GM21576 (cell line): ENCODE measurements around the gene OLIG3.

Source experiments
- ATAC-seq: cut with Tn5 transposase; IDR thresholded peaks from one replicate; pipeline ENCODE4 v1.9.1; 2021; ENCODE audit warnings: mild to moderate bottlenecking, moderate library complexity; ENCODE audit not compliant: unreplicated experiment

Gene OLIG3

DNA sequence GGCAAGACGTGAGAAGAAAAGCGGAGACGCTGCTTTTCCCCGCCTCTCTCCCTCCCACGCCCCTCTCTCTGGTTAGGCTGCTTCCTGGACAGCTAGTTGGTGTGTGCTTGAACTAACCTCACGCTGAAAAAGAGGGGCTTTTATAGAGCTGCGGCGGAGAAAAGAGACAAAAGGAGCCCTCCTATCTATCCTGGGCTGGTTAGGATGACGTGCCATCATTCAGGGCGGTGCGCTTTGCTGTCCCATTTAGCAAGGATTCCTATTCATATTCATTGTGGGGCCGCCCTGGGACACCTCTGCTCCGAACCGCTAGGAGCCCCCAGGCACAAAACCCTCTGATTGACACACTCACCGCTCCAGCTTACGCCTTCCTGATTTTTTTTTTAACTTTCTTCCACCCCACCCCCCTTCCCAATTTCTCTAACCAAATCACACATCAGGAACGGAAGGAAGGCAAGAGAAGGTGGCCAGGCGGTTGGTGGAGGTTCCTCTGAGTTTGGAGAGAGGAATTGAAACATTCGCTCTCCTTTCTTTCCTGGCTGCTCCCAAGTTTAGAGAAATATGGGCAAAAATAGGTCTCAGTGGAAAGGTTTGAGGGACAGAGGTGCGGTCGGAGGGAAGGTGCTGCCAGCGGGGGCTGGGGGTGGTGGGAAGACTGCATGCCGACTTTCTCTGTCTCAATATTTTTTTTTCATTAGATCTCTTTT is at the start of gene OLIG3:
TSS of gene OLIG3 (minus strand) at position 114 of the 707 bp plus-strand sequence. CDS start 224 bp downstream, outside the sequence.
- no peak for ATAC-seq

DNA sequence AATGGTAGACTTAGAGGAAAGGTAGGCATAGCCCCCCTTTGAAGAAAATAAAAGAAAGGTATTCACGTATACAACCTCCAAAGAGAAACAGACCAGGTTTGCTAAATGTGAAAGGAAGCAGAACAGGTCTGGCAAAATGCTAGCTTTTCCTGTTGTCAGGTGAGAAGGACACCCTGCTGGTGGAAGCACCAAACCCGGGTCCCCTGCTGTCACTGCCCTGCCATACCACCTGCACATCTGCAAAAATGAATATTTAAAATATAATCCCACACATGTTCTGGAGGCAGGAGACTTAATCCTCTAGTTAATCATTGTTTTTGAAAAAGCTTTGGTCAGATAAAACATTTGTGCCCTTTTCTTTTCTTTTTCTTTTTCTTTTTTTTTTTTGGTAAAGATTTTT is 48.9 kb upstream of the OLIG3 start:
- no peak for ATAC-seq

DNA sequence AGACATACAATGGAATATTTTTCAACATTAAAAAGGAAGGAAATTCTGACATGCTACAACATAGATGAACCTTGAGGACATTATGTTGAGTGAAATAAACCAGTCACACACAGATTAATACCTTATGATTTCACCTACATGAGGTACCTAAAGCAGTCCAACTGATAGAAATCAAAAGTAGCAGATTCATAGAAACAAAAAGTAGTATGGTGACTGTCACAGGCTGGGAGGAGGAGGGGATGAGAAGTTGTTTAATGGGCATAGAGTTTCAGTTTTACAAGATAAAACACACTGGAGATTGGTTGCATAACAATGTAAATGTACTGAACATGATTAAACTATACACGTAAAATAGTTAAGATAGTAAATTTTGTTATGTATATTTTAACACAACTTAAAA is 48.5 kb upstream of the OLIG3 start:
- ATAC-seq = no peak

DNA sequence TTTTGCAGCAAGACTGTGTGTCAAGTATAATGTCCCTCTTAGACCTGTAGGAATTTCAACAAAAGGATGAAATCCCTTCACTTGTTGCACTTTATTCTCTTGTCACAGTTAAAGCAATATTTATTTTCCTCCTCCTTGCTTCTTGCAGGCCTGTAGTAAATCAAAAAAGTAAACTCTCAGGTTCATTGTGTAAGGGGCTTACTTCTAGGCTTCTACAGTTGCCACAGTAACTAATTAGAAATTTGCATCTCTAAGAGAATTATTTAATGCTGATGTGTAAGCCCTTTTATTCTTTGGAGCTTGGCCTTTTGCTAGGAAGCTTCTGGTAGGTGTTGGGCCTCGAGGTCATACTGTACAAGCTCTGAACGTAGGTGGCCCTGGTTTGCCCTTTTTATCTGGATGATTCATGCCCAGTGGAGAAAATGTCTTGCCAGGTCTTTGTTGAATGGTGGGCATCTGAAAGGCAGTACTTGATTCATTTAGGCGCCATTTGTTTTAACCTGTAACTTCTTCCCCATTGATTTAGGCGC is 47.4 kb upstream of the OLIG3 start:
- no peak for ATAC-seq

DNA sequence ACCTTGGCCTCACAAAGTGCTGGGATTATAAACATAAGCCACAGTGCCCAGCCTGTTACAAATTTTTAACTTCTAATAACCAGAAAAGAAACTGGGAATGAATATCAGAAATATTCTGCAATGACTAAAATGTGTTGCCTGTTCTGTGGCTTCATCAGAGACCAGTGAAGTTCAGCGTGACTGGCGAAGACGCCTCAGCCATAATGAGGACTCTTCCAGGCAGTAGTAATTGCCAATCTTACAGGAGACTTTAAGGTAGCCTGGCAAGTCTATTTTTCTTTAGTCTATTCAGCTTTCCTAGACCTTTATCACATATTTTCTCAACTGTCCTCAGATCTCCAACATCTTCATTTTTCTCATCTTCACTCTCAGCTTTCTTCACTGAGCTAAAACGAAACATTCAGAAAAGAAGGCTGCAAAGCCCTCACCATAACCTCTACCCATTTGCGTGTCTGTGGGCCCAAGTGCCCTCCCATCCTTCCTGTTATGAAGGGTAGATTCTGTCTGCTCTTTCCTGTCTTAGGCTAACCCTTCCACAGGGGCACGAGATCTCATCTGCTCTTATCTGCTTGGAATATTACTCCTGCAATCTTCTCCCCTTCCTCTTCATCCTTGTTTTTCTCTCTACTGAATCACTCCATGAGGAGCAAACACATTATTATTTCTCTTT is 42.0 kb upstream of the OLIG3 start:
- ATAC-seq = no peak

DNA sequence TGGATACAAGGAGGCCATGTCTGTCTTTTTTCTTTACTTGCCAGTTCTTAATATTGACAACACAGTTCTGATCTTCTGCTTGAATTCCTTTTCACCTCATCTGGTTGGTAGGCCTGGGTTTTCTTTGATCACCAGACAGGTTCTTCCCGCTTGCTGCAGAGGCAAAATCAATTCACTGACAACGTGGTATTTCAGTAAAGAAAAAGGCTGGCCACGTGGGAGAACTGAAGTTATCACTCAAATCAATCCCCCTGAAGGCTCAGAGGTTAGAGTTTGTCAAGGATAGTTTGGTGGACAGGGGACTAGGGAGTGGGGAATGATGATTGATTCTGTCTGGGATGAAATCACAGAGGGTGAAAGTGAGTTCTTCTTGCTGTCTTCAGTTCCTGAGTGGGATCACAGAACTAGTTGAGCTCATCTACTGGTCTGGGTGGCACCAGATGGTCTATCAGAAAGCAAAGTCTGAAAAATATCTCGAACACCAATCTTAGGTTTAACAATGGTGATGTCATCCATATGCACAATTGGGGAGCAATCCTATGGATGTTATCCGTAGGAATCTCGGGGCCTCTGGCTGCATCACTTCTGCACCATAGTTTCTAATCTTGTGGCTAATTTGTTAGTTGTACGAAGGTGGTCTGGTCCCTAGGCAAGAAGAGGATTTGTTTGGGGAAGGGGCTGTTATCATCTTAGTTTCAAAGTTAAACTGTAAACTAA is 37.3 kb upstream of the OLIG3 start:
- no peak for ATAC-seq

DNA sequence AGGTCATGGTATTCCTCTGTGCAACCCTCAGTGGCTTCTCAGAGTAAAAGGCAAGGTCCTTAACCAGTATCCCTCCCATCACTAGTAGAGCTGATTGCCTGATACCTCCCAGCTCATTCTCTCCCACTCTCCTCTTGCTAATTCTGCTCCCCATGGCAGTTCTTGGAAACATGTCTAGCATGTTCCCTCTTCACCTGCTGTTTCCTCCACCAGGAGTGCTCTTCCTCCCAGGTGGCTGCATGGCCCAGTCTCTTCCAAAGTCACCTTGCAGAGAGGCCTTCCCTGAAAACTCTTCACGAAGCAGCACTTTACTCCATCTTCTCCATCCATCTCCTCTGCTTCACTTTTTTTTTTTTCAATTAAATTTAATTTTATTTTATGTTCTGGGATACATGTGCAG is 36.2 kb upstream of the OLIG3 start:
- ATAC-seq = no peak

DNA sequence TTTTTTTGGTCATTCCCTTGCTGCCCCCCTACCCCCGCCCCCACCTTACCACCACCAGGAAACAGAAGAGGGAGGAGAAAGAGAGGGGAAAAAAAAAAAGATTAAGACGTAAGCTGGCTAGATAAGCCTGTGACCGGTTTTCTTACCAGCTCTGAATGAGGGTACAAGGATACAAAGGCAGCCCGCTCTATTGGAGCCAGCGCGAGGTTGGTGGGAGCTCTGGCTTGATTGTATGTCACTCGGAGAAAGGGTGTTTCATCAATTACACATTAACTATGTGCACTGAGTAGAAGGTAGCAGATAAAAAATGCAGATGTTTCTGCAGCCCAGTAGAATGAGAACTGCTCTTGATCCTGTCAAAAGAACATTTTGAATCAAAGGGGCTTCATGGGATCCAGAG is 28.6 kb upstream of the OLIG3 start:
- no peak for ATAC-seq

DNA sequence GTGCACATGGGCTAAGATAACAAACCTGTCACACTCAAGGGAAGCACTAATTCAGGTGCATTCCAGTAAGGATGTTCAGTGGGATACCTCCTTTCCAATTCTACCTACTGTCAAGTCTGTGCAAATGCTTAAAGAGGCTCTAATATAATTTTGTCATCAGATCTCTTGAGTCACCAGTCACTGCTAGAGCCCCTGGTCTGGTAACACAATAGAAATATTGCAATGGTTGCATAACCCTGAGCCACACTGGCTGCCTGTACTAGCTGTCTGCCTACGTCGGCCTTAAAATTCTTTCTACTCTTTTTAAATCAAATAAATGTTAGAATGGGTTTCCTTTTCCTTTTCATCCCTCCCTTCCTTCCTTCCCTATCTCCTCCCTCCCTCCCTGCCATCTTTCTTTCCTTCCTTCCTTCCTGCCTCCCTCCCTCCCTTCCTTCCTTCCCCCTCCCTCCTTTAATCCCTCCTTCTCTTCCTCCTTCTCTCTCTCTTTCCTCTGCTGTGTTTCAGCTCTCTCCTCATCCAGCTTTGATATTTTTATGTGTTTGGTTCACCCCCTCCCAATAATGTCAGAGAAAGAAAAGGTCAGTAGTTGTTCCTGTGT is 28.1 kb upstream of the OLIG3 start:
- ATAC-seq = no peak

DNA sequence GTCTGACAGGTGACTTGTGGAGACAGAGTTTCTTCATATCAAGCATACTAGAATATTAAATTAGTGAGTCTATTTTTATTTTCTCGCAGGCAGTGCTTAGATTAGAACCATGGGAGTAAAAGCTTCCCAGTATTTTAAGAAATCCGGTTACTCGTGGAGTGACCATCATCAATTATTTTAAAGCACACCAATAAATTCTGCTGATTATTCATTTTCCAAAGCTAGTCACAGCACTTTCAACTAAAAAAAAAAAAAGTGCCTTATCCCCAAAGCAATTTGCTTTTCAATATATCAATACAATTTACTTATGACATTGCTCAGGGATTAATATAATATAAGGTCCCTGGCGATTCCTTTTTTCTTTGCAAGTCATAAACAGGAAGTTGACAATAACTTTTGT is 26.3 kb upstream of the OLIG3 start:
- no peak for ATAC-seq

DNA sequence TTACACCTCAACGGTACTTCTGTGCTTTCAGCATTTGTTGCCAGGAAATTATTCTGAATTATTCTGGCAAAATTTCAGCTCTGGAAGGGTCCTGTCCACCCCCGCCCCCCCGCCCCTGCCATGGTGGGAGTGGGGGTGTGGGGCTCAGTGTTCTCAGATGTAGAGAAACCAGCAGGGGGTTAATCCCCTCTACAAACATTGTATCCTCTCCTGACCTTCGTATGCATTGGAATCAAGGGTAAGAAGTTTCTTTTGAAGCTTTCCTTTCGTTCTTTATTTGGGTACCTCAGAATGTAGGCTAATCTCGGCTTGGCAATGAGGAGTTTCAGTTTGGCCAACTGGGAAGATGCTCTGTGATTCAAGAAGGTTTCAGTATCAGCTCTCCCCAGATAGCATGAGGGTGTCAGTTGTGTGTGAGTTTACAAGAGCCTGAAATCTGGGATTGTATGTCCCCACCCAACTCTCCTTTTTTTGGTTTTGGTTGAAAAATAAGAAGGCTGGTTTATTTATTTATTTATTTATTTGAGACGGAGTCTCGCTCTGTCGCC is 25.5 kb upstream of the OLIG3 start:
- no peak for ATAC-seq

DNA sequence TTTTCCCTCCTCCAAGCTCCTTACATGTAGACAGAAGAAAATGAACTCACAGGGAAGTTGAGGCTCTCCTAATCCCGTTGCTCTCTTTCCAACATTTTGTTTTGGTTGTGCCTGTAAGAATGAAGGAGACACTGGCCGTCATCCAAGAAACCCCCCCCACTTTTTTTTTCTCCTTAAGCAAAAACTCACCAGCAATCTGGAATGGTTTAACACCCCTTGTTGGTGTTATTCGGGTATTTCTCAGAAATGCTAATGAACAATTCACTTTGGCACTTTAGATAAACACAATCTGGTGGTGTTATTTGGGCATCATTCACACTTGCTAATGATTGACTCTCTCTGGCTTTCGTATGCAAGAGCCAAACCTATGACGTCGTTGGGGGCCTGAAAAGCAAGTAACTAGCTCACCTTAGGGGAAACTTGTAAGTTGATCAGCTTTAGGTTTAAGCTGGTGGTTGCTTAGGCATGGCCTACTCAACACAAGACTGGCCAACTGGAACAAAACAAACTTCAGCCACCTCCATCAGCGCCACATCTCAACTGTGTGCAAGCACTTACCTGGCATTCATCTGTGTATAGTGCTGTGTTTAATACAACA is 24.3 kb upstream of the OLIG3 start:
- no peak for ATAC-seq

DNA sequence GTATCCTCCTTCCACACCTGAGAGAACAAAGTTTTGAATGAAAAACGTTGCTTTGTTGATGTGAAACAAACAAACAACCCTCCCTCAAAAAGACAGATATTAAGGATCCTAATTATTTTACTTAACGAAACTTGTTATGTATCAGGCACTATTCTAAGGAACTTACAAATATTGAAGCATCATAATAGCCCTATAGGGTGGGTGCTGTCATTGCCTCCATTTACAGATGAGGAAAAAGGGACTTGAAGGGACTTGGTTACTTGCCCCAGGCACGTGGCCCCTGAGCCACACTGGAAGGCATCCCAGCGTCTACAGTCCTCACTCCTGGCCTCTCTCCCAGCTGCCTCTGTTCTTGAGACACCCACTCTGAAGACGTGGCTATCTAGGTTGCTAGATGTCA is 20.2 kb upstream of the OLIG3 start:
- no peak for ATAC-seq

DNA sequence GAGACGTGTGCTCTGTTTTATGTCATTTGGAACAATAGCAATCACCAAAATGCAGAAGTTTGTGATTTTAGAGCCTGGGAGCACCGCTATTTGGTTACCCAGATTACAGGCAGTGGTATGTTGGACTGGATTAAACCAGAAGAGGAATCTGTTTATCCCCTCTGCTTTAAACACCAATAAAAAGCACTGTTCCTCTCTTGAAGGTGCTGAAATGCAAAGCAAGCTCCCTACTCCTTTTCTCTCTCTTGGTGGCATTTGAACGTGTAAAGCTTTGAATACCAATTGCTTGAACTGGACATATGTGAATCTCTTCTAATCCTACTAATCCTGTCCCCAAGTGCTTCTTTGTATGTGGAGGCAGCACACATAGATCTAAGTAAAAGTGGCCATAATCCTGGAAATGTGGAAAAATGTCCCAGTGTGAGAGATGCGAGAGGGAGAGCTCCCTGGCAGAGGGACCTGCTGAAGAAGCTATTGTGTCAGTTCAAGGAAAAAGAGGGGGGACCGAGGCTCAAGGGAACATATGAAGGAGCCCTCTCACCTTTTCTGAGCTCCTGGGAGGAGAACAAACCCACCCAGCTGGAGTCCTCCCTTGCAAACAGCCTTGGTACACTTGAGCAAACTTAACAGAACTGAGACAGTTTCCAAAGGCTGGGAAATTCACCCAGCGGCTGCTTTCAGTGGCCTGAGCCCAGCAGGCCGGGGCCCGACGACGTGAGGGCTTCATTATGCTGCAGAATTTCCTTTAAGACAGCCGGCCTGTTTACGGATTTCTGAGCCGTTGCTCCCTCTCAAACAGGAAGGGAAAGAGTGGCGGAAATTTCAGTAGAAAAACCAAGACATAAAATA is 18.8 kb upstream of the OLIG3 start:
- no peak for ATAC-seq

DNA sequence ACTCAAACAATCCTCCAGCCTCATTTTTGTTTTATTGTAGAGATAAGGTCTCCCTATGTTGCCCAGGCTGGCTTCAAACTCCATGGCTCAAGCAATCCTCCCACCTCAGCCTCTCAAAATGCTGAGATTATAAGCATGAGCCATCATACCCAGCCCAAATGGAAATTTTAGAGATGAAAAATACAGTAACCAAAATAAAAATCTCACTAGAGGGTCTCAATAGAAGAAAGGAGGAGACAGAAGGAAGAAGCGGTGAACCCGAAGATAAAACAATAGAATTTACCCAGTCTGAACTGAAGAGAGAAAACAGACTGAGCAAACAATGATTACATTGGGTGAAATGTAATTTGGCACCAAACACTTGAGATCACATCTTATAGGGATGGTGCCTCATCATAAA is 16.7 kb upstream of the OLIG3 start:
- ATAC-seq = no peak

DNA sequence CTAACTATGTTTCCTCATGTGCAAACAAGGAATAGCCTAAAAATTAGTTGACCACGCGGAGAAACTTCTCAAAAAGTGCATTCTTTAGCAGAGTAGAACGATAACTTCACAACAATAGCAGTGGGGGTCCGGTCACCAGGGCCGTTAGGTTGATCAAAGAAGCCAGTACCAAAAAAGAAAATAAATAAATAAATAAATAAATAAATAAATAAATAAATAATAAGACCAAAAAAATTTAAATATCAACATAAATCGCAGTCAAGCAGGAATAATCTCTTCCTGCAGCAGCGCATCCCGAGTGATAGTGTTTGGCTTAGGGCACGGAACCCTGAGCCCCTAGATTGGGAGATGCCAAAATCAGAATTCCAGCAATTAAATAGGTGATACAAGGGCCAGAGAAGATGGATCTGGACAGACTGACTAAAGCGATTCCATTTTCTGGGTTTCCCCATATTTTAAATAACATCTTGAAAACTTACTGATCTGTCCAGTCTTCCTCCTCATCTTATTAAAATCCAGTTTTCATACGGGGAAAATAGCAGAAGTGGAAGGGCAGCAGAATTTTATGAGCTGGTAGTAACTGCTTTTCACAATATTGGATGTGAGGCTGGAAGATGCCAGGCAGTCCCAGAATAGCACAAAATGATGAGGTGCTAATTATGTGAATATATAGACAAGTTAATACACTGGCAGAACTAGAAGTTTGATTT is 4.4 kb upstream of the OLIG3 start:
- ATAC-seq = no peak

DNA sequence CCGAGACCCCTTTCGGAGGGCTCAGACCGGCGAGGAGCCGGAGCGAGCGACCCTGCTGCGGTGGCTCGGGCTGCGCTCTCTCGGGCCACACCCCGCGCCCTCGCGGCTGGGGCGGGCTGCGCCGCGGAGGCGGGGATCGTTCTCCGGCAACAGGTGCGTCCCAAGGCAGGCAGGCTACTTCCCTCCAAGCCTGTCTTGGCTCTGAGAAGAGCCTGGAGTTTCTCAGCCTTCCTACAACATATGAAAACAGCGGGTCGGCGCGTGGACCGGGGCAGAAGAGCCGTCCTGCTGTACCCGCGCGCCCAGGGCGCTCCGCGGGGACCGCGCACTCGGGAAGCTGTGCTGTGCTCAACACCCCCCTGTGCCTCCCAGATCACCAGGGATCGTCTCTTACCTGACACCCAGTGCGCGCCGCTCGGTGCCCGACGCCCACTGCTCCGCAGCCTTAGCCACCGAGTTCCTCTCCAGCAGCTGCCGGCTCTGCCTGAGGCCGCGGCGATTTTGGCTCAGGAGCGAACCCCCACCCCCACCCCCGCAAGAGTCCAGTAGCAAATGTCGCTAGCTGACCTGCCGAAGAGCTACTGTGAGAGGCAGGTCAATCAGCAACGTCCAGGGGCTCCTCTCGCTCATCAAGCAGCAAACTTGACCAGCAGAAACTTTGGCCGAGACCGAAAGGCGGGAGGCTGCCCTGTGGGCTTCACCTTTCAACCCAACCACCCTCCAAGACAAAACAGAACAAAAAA is 3.7 kb upstream of the OLIG3 start:
- ATAC-seq = no peak

DNA sequence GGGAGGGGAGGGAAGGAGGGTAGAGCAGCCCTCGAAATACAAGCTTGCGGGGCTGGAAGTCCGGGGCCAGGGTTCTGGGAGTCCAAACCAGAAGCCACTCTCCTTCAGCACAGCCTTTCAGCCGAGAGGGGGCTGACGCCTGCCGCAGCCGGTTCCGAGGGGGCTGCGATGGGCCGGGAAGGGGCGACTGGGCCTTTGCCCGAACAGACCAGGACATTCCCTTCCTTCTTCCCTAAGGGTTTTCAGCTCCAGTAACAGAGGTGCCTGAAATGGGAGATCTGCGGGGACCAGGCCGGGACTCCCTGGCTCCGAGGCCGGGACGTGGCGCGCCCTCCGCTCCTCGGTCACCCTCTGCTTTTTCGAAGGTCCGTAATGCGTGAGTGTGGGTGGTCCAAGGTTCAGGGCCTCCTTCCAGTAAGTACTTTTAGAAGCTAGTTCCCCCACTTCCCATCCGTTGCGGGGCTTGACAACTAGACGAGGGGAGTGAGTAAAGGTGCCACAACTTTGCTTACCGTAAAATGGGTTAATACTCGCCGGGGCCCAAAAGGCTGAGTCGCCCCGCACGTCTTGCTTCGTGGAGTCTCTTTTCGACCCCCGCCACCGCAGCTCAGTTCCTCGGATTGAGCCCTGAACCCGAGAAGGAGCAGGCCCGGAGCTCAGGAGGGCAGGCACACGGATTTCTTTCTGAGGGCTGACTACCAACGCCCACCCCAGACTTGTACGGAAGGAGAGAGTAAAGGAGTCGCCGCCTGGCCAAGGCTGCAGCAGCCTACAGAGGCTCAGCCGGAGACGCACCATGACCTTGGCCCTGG is 2.9 kb upstream of the OLIG3 start:
- ATAC-seq = no peak
